Duodenal mucosa (tissue), 2 donors: ENCODE results near the gene TRPM2.
"Not testable (repeated sequence)": the region's sequence is repeated elsewhere in the genome, so short reads cannot be mapped to it uniquely, and the experiment has no call there.

Experiments used
- H3K27ac ChIP-seq: one replicate; pipeline ENCODE4 v1.7.0; 2013; ENCODE audit warnings: low read depth, low read length
- H3K27me3 ChIP-seq, 2 donors: one replicate each; pipeline ENCODE4 v1.7.0; 2013; ENCODE audit warnings: low read length in 2 of 2, control low read depth in 1 of 2; ENCODE audit not compliant: insufficient read depth in 2 of 2, control insufficient read depth in 1 of 2
- H3K36me3 ChIP-seq, 2 donors: one replicate each; pipeline ENCODE4 v1.7.0; 2013; ENCODE audit warnings: low read length in 2 of 2, control low read depth in 1 of 2; ENCODE audit not compliant: insufficient read depth in 2 of 2, control insufficient read depth in 1 of 2
- H3K4me1 ChIP-seq, 2 donors: one replicate each; pipeline ENCODE4 v1.7.0; 2013; ENCODE audit warnings: low read length in 2 of 2, control low read depth in 1 of 2; ENCODE audit not compliant: insufficient read depth in 2 of 2, control insufficient read depth in 1 of 2
- H3K4me3 ChIP-seq, 2 donors: one replicate each; pipeline ENCODE4 v1.7.0; 2013; ENCODE audit warnings: low read length in 2 of 2, low read depth in 1 of 2
- H3K9ac ChIP-seq, 2 donors: one replicate each; pipeline ENCODE4 v1.7.0; 2013; ENCODE audit warnings: low read length in 2 of 2, low read depth in 1 of 2
- H3K9me3 ChIP-seq, 2 donors: one replicate each; pipeline ENCODE4 v1.7.0; 2013; ENCODE audit warnings: low read length in 2 of 2, control low read depth in 1 of 2; ENCODE audit not compliant: control insufficient read depth in 1 of 2

The TRPM2 gene

GRCh38 chr21:44403106-44404020, 49.9 kb downstream of the TRPM2 start:
- Histone ChIP-seq H3K4me1 (no peaks in the 10 kb centered on the region), H3K27ac (no peak overlapping the region), H3K9me3 (peaks cover 0 to 11% of the 10 kb centered on the region in 2 donors), H3K9ac (no peak overlapping the region), H3K36me3 (no peaks in the 10 kb centered on the region), H3K4me3 (no peak overlapping the region), H3K27me3 (no peaks in the 10 kb centered on the region)

- H3K4me1 ChIP-seq, H3K9ac ChIP-seq, H3K36me3 ChIP-seq, H3K27me3 ChIP-seq, H3K4me3 ChIP-seq, H3K27ac ChIP-seq: not testable (repeated sequence)
- peaks cover 0 to 11% of the 10 kb centered on the region in 2 donors for H3K9me3 ChIP-seq
Measured at GRCh38 chr21:44404482-44404881, 51.1 kb downstream of the TRPM2 start.

GRCh38 chr21:44405091-44405947, 51.9 kb downstream of the TRPM2 start:
- Histone ChIP-seq H3K27ac (no peak overlapping the region), H3K36me3 (no peaks in the 10 kb centered on the region), H3K27me3 (no peaks in the 10 kb centered on the region), H3K9me3 (peaks cover 0 to 11% of the 10 kb centered on the region in 2 donors), H3K4me3 (no peak overlapping the region), H3K4me1 (no peaks in the 10 kb centered on the region), H3K9ac (no peak overlapping the region)

DNA sequence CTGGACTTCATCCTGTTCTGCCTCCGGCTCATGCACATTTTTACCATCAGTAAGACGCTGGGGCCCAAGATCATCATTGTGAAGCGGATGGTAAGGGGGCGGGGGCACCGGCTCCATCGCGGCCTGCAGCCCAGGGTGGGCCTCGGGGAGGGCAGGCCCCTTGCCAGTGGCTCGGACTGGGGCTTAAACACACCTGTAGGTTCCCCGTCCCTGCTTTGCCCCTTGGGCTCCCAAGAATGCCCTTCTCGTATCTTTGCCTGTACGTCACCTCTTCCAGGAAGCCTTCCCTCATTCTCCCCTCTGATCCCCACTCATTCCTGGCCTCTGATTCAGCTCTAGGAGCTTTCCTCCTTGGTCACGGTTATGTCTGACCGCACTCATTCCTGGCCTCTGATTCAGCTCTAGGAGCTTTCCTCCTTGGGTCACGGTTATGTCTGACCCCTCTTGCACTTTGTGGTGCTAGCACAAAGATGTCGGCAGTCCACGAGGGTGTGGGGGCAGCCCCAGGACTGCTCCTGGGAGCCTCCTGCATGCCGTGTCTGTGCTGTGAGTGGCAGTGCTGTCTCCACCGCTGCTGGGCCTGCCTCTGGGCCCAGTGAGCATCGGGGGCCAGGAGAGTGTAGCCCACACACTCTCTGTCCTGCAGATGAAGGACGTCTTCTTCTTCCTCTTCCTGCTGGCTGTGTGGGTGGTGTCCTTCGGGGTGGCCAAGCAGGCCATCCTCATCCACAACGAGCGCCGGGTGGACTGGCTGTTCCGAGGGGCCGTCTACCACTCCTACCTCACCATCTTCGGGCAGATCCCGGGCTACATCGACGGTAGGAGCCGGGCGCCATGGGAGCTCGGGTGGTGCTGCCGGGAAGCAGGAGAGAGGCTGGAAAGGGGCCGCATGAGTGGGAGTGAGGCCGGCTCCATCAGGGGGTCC, 52.8 kb downstream of the TRPM2 start:
- H3K4me3 ChIP-seq = no peak overlapping the region
- peaks cover 0 to 11% of the 10 kb centered on the region in 2 donors for H3K9me3 ChIP-seq
- H3K27ac ChIP-seq = no peak overlapping the region
- H3K27me3 ChIP-seq = no peaks in the 10 kb centered on the region
- no peaks in the 10 kb centered on the region for H3K36me3 ChIP-seq
- H3K4me1 ChIP-seq = no peaks in the 10 kb centered on the region
- no peak overlapping the region for H3K9ac ChIP-seq

DNA sequence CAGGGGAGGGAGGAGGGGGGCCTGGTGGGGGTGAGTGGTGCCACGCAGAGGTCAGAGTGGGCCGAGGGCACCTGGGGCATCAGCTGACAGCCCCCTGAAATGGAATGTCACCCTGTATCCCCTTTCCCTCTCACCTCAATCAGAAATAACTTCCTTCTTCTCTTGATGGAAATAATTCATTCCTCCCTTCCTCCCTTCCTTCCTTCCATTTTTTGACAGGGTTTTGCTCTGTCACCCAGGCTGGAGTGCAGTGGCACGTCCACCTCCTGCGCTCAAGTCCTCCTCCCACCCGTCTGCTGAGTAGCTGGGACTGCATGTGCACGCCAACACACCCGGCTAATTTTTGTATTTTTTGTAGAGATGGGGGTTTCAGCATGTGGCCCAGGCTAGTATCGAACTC, 53.5 kb downstream of the TRPM2 start:
- H3K4me1 ChIP-seq = no peaks in the 10 kb centered on the region
- no peak overlapping the region for H3K9ac ChIP-seq
- H3K27me3 ChIP-seq = no peaks in the 10 kb centered on the region
- peaks cover 0 to 11% of the 10 kb centered on the region in 2 donors for H3K9me3 ChIP-seq
- no peak overlapping the region for H3K27ac ChIP-seq
- H3K36me3 ChIP-seq = no peaks in the 10 kb centered on the region
- no peak overlapping the region for H3K4me3 ChIP-seq

GRCh38 chr21:44407493-44407892, 54.1 kb downstream of the TRPM2 start:
- Histone ChIP-seq H3K9me3 (peaks cover 0 to 11% of the 10 kb centered on the region in 2 donors), H3K27me3 (no peaks in the 10 kb centered on the region), H3K4me3 (no peak overlapping the region), H3K27ac (no peak overlapping the region), H3K36me3 (no peaks in the 10 kb centered on the region), H3K9ac (no peak overlapping the region), H3K4me1 (no peaks in the 10 kb centered on the region)

DNA sequence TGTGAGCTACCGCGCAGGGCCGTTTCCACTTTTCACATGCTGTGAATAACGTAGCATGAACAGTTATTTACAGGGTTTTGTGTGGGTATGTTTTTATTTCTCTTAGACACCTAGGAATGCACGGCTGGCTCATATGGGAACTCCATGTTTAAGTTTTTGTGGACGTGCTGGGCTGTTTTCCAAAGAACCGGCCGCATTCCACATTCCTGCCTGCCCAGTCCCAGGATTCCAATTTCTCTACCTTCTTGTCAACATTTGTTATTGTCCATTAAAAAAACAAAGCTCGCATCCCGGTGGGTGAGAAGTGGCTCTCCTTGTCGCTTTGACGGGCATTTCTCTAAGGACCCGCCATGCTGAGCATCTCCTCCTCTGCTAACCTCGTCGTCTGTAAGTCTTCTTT, 54.8 kb downstream of the TRPM2 start:
- no peaks in the 10 kb centered on the region for H3K4me1 ChIP-seq
- H3K4me3 ChIP-seq = no peak overlapping the region
- H3K27me3 ChIP-seq = no peaks in the 10 kb centered on the region
- H3K9me3 ChIP-seq = peaks cover 0 to 10% of the 10 kb centered on the region in 2 donors
- no peak overlapping the region for H3K9ac ChIP-seq
- H3K36me3 ChIP-seq = no peaks in the 10 kb centered on the region
- H3K27ac ChIP-seq = no peak overlapping the region

DNA sequence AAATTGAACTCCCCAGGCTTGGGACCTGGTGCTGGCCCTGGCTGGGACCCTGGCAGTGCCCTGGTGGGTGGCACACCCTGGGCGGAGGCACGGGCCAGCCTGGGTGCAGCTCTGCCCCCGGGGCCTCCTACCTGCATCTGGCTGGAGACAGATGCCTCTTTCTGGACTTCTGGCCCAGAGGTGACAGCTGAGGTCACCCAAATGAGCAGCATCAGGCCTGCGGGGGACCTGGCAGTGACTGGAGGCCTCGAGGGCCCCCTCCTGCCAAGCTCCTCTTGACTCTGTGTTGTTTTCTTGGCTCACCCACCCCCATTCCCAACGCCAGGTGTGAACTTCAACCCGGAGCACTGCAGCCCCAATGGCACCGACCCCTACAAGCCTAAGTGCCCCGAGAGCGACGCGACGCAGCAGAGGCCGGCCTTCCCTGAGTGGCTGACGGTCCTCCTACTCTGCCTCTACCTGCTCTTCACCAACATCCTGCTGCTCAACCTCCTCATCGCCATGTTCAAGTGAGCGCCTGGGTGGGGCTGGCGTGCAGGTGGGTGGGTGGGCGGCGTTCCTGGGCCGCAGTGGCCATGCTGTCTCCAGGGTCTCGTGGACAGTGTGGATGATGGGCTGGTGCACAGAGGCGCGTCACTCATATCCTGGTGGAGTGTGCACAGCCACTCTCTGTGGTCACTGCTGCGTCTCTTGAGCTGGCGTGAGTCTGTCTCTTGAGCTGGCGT, 60.3 kb downstream of the TRPM2 start:
- Histone ChIP-seq H3K4me1 (no peaks in the 10 kb centered on the region), H3K27me3 (no peaks in the 10 kb centered on the region), H3K36me3 (no peaks in the 10 kb centered on the region), H3K4me3 (no peak overlapping the region), H3K27ac (no peak overlapping the region), H3K9me3 (no peaks in the 10 kb centered on the region), H3K9ac (no peak overlapping the region)

GRCh38 chr21:44414291-44415072, 61.1 kb downstream of the TRPM2 start:
- Histone ChIP-seq H3K9ac (no peak overlapping the region), H3K36me3 (no peaks in the 10 kb centered on the region), H3K27me3 (no peaks in the 10 kb centered on the region), H3K27ac (no peak overlapping the region), H3K9me3 (no peaks in the 10 kb centered on the region), H3K4me3 (no peak overlapping the region), H3K4me1 (no peaks in the 10 kb centered on the region)
